Stomach (tissue), 19 donors: ENCODE data around the gene APELA. TPM values are rescaled to one million over a fixed set of nuclear protein-coding genes. Genes with fewer than 3 reads are reported as not detected.

Experiments
- DNase-seq, 2 donors: peaks; one replicate each; pipeline versions ENCODE4 v3.0.0 to v3.0.0-alpha.2; 2013 to 2019
- H3K27ac ChIP-seq, 5 donors: fragments of 200-600 bp in 4 of 5; sonication (generic) in 4 of 5; one replicate each; pipeline ENCODE4 v1.5.1; 2013 to 2019; ENCODE audit warnings: mild to moderate bottlenecking in 1 of 5, moderate library complexity in 1 of 5
- H3K27me3 ChIP-seq, 3 donors: fragments of 200-600 bp; sonication (generic); one replicate each; pipeline ENCODE4 v1.5.1; 2017 to 2019; ENCODE audit warnings: mixed run types in 1 of 3
- H3K36me3 ChIP-seq, 4 donors: fragments of 200-600 bp; sonication (generic); 1 replicate in 3 of 4; 2 replicates in 1 of 4; pipeline ENCODE4 v1.5.1; 2016 to 2019
- H3K4me1 ChIP-seq, 4 donors: fragments of 200-600 bp; sonication (generic); one replicate each; pipeline ENCODE4 v1.5.1; 2016 to 2019
- H3K4me3 ChIP-seq, 4 donors: fragments of 200-600 bp; sonication (generic) in 3 of 4; one replicate each; pipeline ENCODE4 v1.5.1; 2016 to 2019; ENCODE audit warnings: mild to moderate bottlenecking in 1 of 4
- H3K9me3 ChIP-seq, 4 donors: fragments of 200-600 bp; sonication (generic); one replicate each; pipeline ENCODE4 v1.5.1; 2016 to 2019
- CTCF ChIP-seq, 7 experiments: fragments of 450-650 bp in 4 of 7; fragments of 200-600 bp in 3 of 7; sonication (generic) in 3 of 7; IDR thresholded peaks; one replicate each; pipeline ENCODE4 v1.5.1; 2016 to 2019; ENCODE audit warnings: antibody characterized with exemption in 7 of 7, control low read depth in 2 of 7, mild to moderate bottlenecking in 1 of 7
- EP300 ChIP-seq: sonication (generic); formaldehyde crosslinking; IDR thresholded peaks from one replicate; pipeline ENCODE4 v1.6.1; 2017; ENCODE audit warnings: antibody characterized with exemption
- POLR2A ChIP-seq, 4 donors: fragments of 450-650 bp; IDR thresholded peaks; one replicate each; pipeline ENCODE4 v1.6.1; 2016; ENCODE audit warnings: antibody characterized with exemption in 4 of 4, control low read depth in 2 of 4, mild to moderate bottlenecking in 1 of 4, moderate library complexity in 1 of 4
- POLR2AphosphoS5 ChIP-seq, 3 donors: sonication (generic); formaldehyde crosslinking; IDR thresholded peaks; one replicate each; pipeline ENCODE4 v1.6.1; 2016; ENCODE audit warnings: antibody characterized with exemption in 3 of 3
- WGBS, 5 donors: extraction: QIAGEN DNeasy Blood & Tissue Kit in 3 of 5; methylation state at CpG; one replicate each; pipeline versions ENCODE4 v1.1.5 to v1.1.7; 2013 to 2018; 5-methylcytosine and 5-hydroxymethylcytosine counted together
- intact Hi-C: fragments of 100-400 bp; cut with DNase I; formaldehyde crosslinking; loops from one replicate; pipeline ENCODE4 v1.15.1; 2023; ENCODE audit warnings: low total_unique reads
- long read RNA-seq, 10 donors: transcript quantifications; one replicate each; lab custom pipeline, GENCODE V29; 2026
- polyA plus RNA-seq, 3 donors: library from polyadenylated mRNA; stranded (reverse); fragments of 200-250 nt; gene quantifications; one replicate each; pipeline ENCODE4 v1.2.3, GENCODE V29; 2013
- total RNA-seq, 5 donors: library from RNA; depleted of rRNA; stranded (reverse); fragments of >200 nt; gene quantifications; one replicate each; pipeline versions ENCODE4 v1.1.0 to v1.2.3, GENCODE V29; 2014 to 2016
- donor health status: healthy with polysubstance abuse.
- donor health status: Bipolar disorder and iron deficiency.
- donor health status: healthy.

APELA gene, protein sequence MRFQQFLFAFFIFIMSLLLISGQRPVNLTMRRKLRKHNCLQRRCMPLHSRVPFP
- under 1 TPM in 1 of 5 donors, not detected in 4; 0.18 TPM for total RNA-seq
- polyA plus RNA-seq: under 1 TPM in 1 of 3 donors, not detected in 2; 0.13 TPM
- long read RNA-seq, donor 1: 0 reads
- long read RNA-seq, donor 2, partial matches to known transcripts: 0 of 2 reads
- long read RNA-seq, donor 2, other reads (novel, unspliced or antisense): 0 of 2 reads
- long read RNA-seq, donor 3: 0 reads
- long read RNA-seq, donor 4: 0 reads
- long read RNA-seq, donor 5: 0 reads
- long read RNA-seq, donor 6, partial matches to known transcripts: 0 of 1 reads
- long read RNA-seq, donor 6, other reads (novel, unspliced or antisense): 0 of 1 reads
- long read RNA-seq, donor 7, partial matches to known transcripts: 0 of 1 reads
- long read RNA-seq, donor 7, other reads (novel, unspliced or antisense): 0 of 1 reads
- long read RNA-seq, donor 8, partial matches to known transcripts: 0 of 1 reads
- long read RNA-seq, donor 8, other reads (novel, unspliced or antisense): 0 of 1 reads
- long read RNA-seq, donor 9, partial matches to known transcripts: 0 of 1 reads
- long read RNA-seq, donor 9, other reads (novel, unspliced or antisense): 0 of 1 reads
- long read RNA-seq, donor 10, partial matches to known transcripts: 0 of 1 reads
- long read RNA-seq, donor 10, other reads (novel, unspliced or antisense): 0 of 1 reads

DNA sequence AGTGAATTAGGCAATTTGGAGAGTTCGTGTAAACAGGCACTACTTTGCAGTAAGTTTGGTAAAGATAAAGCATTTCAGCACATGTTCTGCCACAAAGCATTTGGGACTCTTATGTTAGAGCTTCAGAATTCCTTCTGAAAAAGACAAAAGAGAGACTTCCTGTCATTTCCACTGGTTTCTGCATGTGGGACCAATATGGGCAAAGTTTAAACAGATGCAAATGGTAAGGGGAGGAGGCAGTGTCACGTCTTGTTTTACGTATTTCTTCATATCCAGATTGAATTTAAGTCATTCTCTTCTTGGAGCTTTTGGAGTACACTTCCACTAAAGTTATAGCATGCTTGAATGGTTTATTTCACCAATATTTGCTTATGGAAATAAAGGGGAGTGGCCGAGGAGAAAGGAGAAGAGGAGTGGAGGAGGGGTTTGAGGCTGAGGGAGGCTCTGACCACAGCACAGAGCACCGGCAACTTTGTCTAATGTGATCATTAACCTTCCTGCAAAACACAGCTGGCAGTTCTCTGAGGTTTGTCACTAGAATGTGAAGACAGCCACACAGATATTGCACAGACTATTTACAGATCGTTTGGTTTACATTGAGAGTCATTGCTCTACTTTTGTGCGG, at the start of gene APELA:
Gene APELA (plus strand): TSS at position 479 of the 625 bp plus-strand sequence. CDS start 154 bp downstream, outside the sequence.
- Histone ChIP-seq H3K4me3 (no peak within 1 kb of the TSS), H3K4me1 (peaks cover 0 to 6% (median 1%) of the 10 kb centered on the region in 4 donors), H3K27ac (no peak within 1 kb of the TSS), H3K36me3 (no peaks in the 10 kb centered on the region), H3K9me3 (no peaks in the 10 kb centered on the region), H3K27me3 (no peaks in the 10 kb centered on the region)
- TF ChIP-seq EP300 (no peak), CTCF (IDR thresholded peaks at IDR 0.05) (no peak), POLR2A (IDR thresholded peaks at IDR 0.05) (no peak), POLR2AphosphoS5 (IDR thresholded peaks at IDR 0.05) (no peak)
- intact Hi-C loops: no loop called here
- peak in 1 of 2 donors; percentile 23 for DNase-seq
- 15 to 23% (median 19%) methylated on average over 7 of the region's 7 CpGs for WGBS, 5 donors

- intact Hi-C loops: no loop called here
- Histone ChIP-seq H3K4me1 (no peaks in the 10 kb centered on the region), H3K36me3 (no peaks in the 10 kb centered on the region), H3K27me3 (no peaks in the 10 kb centered on the region), H3K9me3 (no peaks in the 10 kb centered on the region), H3K4me3 (no peak overlapping the region), H3K27ac (no peak overlapping the region)
- 65 to 82% (median 75%) methylated on average over 3 of the region's 3 CpGs for WGBS, 5 donors
- no peak for TF ChIP-seq POLR2AphosphoS5 (IDR thresholded peaks at IDR 0.05)
- no peak for TF ChIP-seq EP300
- TF ChIP-seq CTCF (IDR thresholded peaks at IDR 0.05): no peak
- no peak for DNase-seq
Measured at GRCh38 chr4:164828955-164829354, 48.0 kb upstream of the APELA start.

GRCh38 chr4:164846566-164846965, 30.4 kb upstream of the APELA start:
- no peak overlapping the region for H3K4me3 ChIP-seq
- no peaks in the 10 kb centered on the region for H3K4me1 ChIP-seq
- TF ChIP-seq EP300: no peak
- no peaks in the 10 kb centered on the region for H3K27me3 ChIP-seq
- no peak overlapping the region for H3K27ac ChIP-seq
- H3K36me3 ChIP-seq: no peaks in the 10 kb centered on the region
- no peaks in the 10 kb centered on the region for H3K9me3 ChIP-seq
- intact Hi-C loops: no loop called here
- DNase-seq: no peak
- WGBS, 5 donors: 47 to 55% (median 52%) methylated on average over 4 of the region's 4 CpGs

DNA sequence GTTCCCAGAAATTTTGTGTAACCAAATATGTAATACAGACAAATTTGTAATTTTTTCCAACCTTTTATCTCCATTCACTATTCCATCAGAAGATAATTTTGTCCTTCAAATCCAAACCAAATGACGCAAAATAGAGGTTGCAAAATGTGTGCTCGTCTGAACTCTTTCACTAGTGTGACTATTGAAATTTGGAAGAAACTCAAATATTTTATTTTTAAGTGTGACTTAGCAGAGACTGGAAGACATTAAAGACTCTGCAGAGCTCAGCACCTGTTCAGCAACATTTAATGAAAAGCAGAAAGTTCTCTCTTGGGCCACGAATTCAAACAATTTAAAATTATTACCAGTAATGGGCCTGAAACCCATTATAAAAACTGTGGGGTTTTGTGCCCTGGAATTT, 30.0 kb upstream of the APELA start:
- WGBS, 5 donors: 53 to 68% (median 56%) methylated on average over 3 of the region's 3 CpGs
- no peaks in the 10 kb centered on the region for H3K36me3 ChIP-seq
- no peak for TF ChIP-seq POLR2A (IDR thresholded peaks at IDR 0.05)
- TF ChIP-seq POLR2AphosphoS5 (IDR thresholded peaks at IDR 0.05): no peak
- no peak for TF ChIP-seq EP300
- no peak for TF ChIP-seq CTCF (IDR thresholded peaks at IDR 0.05)
- intact Hi-C loops: no loop called here
- no peaks in the 10 kb centered on the region for H3K4me1 ChIP-seq
- H3K27ac ChIP-seq: no peak overlapping the region
- H3K4me3 ChIP-seq: no peak overlapping the region
- no peak for DNase-seq
- no peaks in the 10 kb centered on the region for H3K27me3 ChIP-seq
- H3K9me3 ChIP-seq: no peaks in the 10 kb centered on the region
